Small intestine (tissue), 7 donors: ENCODE data around the gene PIEZO2. TPM values are rescaled to one million over a fixed set of nuclear protein-coding genes. Genes with fewer than 3 reads are reported as not detected.

Experiments used
- DNase-seq, 2 donors: peaks; one replicate each; pipeline versions ENCODE4 v3.0.0 to v3.0.0-alpha.2; 2013
- FAIRE-seq: peaks from 2 replicates; lab custom pipeline; 2012; peaks lifted over from hg19 to GRCh38; lab: Jason Lieb, UNC
- H3K27ac ChIP-seq, 3 donors: one replicate each; pipeline ENCODE4 v1.5.1; 2013; ENCODE audit warnings: low read length in 2 of 3, mild to moderate bottlenecking in 2 of 3, control low read depth in 1 of 3, inconsistent platforms in 1 of 3, low read depth in 1 of 3, moderate library complexity in 1 of 3
- H3K27me3 ChIP-seq, 3 donors: one replicate each; pipeline ENCODE4 v1.6.1; 2013; ENCODE audit warnings: low read length in 3 of 3, inconsistent platforms in 1 of 3; ENCODE audit not compliant: control insufficient read depth in 3 of 3, insufficient read depth in 3 of 3
- H3K36me3 ChIP-seq, 3 donors: one replicate each; pipeline ENCODE4 v1.6.1; 2013; ENCODE audit warnings: low read length in 3 of 3, inconsistent platforms in 1 of 3, low read depth in 1 of 3, mild to moderate bottlenecking in 1 of 3, moderate library complexity in 1 of 3; ENCODE audit not compliant: control insufficient read depth in 3 of 3, insufficient read depth in 2 of 3
- H3K4me1 ChIP-seq, 3 donors: one replicate each; pipeline ENCODE4 v1.6.1; 2013; ENCODE audit warnings: low read length in 2 of 3, inconsistent platforms in 1 of 3, low read depth in 1 of 3, mild to moderate bottlenecking in 1 of 3, moderate library complexity in 1 of 3; ENCODE audit not compliant: control insufficient read depth in 3 of 3, insufficient read depth in 2 of 3
- H3K4me3 ChIP-seq, 3 donors: one replicate each; pipeline ENCODE4 v1.5.1; 2013; ENCODE audit warnings: low read length in 3 of 3, control low read depth in 1 of 3, inconsistent platforms in 1 of 3, low read depth in 1 of 3, mild to moderate bottlenecking in 1 of 3, moderate library complexity in 1 of 3
- H3K9me3 ChIP-seq, 2 donors: one replicate each; pipeline ENCODE4 v1.6.1; 2013; ENCODE audit warnings: low read depth in 1 of 2, low read length in 1 of 2; ENCODE audit not compliant: control insufficient read depth in 2 of 2, insufficient read depth in 1 of 2
- WGBS, 3 donors: extraction: QIAGEN DNeasy Blood & Tissue Kit; methylation state at CpG; one replicate each; pipeline ENCODE4 v1.1.7; 2013; 5-methylcytosine and 5-hydroxymethylcytosine counted together
- polyA plus RNA-seq, 4 donors: library from polyadenylated mRNA; stranded (reverse) in 3 of 4; unstranded in 1 of 4; fragments of 200-250 nt in 3 of 4; fragments of 120-200 nt in 1 of 4; gene quantifications; one replicate each; pipeline versions ENCODE4 v1.2.1 to v1.2.3, GENCODE V29; 2013
- donor health status: healthy with polysubstance abuse.
- donor health status: control.
- donor health status: control.
- donor health status: Bipolar disorder and iron deficiency.
- donor health status: healthy.

PIEZO2 gene
- polyA plus RNA-seq, 4 donors: 0.81 to 30.2 (median 1.8) TPM; not detected in 1

DNA sequence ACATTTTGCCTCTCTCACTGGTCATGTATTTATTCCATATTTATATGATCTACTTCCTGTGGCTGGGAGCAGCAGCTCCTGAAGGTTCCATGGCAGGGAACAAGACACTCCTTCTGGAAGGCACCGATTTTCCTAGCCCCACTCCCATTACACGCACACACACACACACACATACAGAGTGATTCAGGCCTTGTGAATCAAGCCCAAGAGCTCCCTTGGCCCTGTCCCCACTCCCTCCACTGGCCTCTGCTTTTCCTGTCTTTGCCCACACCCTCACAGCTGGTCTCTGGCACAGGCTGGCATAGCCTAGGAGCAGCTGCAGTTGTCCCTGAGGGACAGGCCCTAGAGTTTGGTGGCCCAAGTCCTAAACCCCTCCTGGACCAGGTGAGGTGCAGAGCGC is 421.9 kb downstream of the PIEZO2 start:
- H3K36me3 ChIP-seq: peaks cover 0 to 7% (median 0%) of the 10 kb centered on the region in 3 donors
- H3K9me3 ChIP-seq: no peaks in the 10 kb centered on the region
- no peak overlapping the region for H3K27ac ChIP-seq
- no peaks in the 10 kb centered on the region for H3K27me3 ChIP-seq
- FAIRE-seq (no peak), DNase-seq (no peak)
- no peaks in the 10 kb centered on the region for H3K4me1 ChIP-seq
- 85 to 93% (median 87%) methylated on average over 3 of the region's 3 CpGs for WGBS, 3 donors
- H3K4me3 ChIP-seq: no peak overlapping the region

DNA sequence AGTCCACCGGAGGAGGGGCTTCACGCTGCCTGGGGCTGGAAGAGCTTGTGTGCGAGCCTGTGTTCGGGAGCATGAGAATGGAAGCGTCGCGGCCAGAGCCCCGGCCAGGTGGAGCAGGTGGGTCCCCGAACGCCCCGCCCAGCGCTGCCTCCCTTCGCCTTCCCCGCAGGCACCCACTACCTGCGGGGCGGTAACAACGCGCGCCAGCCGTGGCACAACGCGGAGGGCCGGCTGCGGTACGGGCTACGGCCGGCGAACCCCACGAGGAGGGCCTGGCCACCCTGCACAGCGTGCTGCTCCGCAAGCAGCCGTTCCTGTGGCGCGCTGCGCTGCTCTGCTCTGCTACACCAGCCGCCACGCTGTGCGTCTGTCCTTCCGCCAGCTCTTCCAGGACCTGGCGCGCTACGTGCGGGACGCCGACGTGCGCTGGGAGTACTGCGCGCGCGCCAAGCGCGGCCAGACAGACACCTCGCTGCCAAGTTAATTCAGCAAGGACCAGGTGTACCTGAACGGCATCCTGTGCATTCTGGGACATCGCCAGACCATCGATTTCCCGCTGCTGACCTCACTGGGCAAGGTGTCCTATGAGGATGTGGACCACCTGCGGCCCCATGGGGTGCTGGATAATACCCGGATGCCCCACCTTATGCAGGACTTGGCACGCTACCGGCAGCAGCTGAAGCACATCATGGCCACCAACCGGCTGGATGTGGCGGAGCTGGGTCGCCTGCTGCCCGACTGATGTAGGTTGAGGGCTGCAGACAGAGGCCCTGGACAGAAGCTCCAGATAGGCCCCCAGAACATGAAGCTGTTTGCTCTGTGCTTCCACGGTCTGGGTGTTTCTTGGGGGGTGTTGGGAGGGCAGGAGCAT is 422.9 kb downstream of the PIEZO2 start:
- H3K4me3 ChIP-seq: no peak overlapping the region
- FAIRE-seq (no peak), DNase-seq (peak in 1 of 2 donors; percentile 28)
- H3K36me3 ChIP-seq: peaks cover 0 to 7% (median 0%) of the 10 kb centered on the region in 3 donors
- WGBS, 3 donors: 40 to 59% (median 40%) methylated on average over 45 to 67 of the region's 67 CpGs
- no peaks in the 10 kb centered on the region for H3K4me1 ChIP-seq
- H3K27ac ChIP-seq: no peak overlapping the region
- no peaks in the 10 kb centered on the region for H3K9me3 ChIP-seq
- H3K27me3 ChIP-seq: no peaks in the 10 kb centered on the region

GRCh38 chr18:10724666-10725065 is 424.7 kb downstream of the PIEZO2 start:
- no peak overlapping the region for H3K4me3 ChIP-seq
- H3K4me1 ChIP-seq: no peaks in the 10 kb centered on the region
- WGBS, 3 donors: 89 to 94% (median 94%) methylated on average over 18 of the region's 18 CpGs
- DNase-seq (no peak), FAIRE-seq (no peak)
- peaks cover 0 to 7% (median 0%) of the 10 kb centered on the region in 3 donors for H3K36me3 ChIP-seq
- H3K9me3 ChIP-seq: no peaks in the 10 kb centered on the region
- no peak overlapping the region for H3K27ac ChIP-seq
- H3K27me3 ChIP-seq: no peaks in the 10 kb centered on the region

DNA sequence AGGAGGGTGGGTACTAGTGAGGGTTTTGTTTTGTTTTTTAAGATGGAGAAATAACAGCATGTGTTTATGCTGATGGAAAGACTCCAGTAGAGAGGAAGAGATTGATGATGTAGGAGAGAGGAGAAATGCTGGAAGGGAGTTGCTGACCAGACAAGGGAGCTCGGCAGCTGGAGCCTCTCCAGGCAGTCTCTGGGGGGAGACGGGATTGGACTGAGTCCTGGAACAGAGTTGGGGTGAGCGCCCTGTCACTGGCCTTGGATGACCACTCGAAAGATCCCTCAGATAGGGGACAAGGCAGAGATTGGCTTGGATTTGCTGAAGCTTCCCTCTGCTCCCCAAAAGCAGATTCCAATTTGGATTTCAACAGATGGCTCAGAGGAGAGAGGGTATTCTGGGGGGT is 425.9 kb downstream of the PIEZO2 start:
- Histone ChIP-seq H3K4me3 (no peak overlapping the region), H3K4me1 (no peaks in the 10 kb centered on the region), H3K27me3 (no peaks in the 10 kb centered on the region), H3K27ac (no peak overlapping the region), H3K36me3 (peaks cover 0 to 7% (median 0%) of the 10 kb centered on the region in 3 donors), H3K9me3 (no peaks in the 10 kb centered on the region)
- FAIRE-seq (no peak), DNase-seq (no peak)
- 67 to 93% (median 74%) methylated on average over 4 of the region's 4 CpGs for WGBS, 3 donors

DNA sequence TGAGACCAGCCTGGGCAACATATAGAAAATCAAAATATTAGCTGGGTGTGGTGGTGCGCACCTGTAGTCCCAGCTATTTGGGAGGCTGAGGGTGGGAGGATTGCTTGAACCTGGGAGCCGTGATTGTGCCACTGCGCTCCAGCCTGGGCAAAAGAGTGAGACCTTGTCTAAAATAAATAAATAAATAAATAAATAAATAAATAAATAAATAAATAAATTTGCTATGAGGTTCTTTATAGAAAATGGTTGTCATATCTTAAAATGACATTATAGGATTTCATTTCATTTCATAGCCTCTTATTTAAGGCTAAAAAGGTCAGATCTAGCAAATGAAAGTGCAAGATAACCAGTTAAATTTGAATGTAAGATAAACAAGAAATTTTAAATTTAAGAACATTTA is 430.6 kb downstream of the PIEZO2 start:
- H3K4me3 ChIP-seq: no peak overlapping the region
- no peak for DNase-seq
- H3K27ac ChIP-seq: no peak overlapping the region
- H3K4me1 ChIP-seq: no peaks in the 10 kb centered on the region
- no peaks in the 10 kb centered on the region for H3K9me3 ChIP-seq
- no peaks in the 10 kb centered on the region for H3K36me3 ChIP-seq
- WGBS, 3 donors: 69 to 95% (median 94%) methylated on average over 3 of the region's 3 CpGs
- FAIRE-seq: no peak
- no peaks in the 10 kb centered on the region for H3K27me3 ChIP-seq

GRCh38 chr18:10715791-10716190 is 433.6 kb downstream of the PIEZO2 start:
- WGBS, 3 donors: 43 to 69% (median 54%) methylated on average over 9 of the region's 9 CpGs
- no peak for FAIRE-seq
- Histone ChIP-seq H3K4me3 (no peak overlapping the region), H3K36me3 (no peaks in the 10 kb centered on the region), H3K9me3 (no peaks in the 10 kb centered on the region), H3K27me3 (no peaks in the 10 kb centered on the region), H3K4me1 (no peaks in the 10 kb centered on the region), H3K27ac (no peak overlapping the region)
- no peak for DNase-seq

DNA sequence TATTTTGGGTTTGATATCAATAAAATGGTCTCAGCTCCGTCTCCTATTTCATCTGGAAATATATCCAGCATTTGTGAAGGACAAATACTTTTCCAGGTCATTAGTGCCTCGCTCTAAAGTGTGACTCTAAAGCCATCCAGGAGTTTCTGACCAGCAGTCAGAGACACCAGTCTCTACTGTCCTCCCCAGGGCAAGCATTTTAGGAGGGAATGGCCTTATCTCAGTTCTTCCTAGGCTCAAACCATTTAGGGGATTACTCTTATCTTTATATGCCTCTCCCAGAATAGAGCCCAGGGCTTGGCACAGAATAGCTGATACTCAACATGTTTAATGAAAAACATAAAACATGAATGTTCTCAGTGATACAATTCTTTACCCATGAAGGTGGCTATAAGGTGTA is 436.0 kb downstream of the PIEZO2 start:
- Histone ChIP-seq H3K4me1 (no peaks in the 10 kb centered on the region), H3K36me3 (peaks cover 0 to under 1% (median 0%) of the 10 kb centered on the region in 3 donors), H3K4me3 (no peak overlapping the region), H3K27ac (no peak overlapping the region), H3K27me3 (no peaks in the 10 kb centered on the region), H3K9me3 (no peaks in the 10 kb centered on the region)
- WGBS, 3 donors: 55 to 85% (median 58%) methylated on average over 2 of the region's 2 CpGs
- no peak for FAIRE-seq
- no peak for DNase-seq

DNA sequence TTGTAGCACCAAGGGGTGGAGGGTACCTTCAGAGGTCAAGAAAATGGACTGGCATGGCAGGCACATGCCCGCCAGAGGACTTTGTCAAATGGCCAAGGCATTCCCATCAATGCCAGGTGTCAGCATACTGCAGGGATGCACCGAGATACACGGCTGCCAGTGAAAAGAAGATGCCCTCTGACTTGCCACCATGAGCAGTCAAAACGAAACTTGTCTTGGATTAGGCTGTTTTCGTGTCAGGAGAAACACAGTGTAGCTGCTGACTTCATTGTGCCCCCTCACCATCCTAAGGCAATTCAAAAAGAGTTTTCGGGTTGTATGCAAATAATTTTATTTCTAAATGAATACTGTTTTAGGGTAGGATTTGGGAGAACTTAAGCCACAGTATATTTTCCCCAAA is 442.1 kb downstream of the PIEZO2 start:
- Histone ChIP-seq H3K9me3 (no peaks in the 10 kb centered on the region), H3K4me3 (no peak overlapping the region), H3K4me1 (no peaks in the 10 kb centered on the region), H3K27ac (no peak overlapping the region), H3K27me3 (no peaks in the 10 kb centered on the region), H3K36me3 (peaks cover 0 to 5% (median 0%) of the 10 kb centered on the region in 3 donors)
- FAIRE-seq (no peak), DNase-seq (no peak)
- 69 to 79% (median 76%) methylated on average over 6 of the region's 6 CpGs for WGBS, 3 donors
